Stimulated activated effector memory CD8-positive, alpha-beta T cell treated with anti-CD3 and anti-CD28 coated beads, Interleukin-12 subunit alpha, Interleukin-12 subunit beta, amount 100 ng/mL, for 72 hours (primary cell): ENCODE data around the gene NCS1.
"Not testable (repeated sequence)": the region's sequence is repeated elsewhere in the genome, so short reads cannot be mapped to it uniquely, and the experiment has no call there.

ENCODE experiments used
- ATAC-seq: fragments of 150-1000 bp; cut with Tn5 transposase; 2 replicates; pipeline ENCODE4 v1.10.0; 2021
- DNase-seq, 2 donors: peaks; one replicate each; pipeline ENCODE4 v3.0.0; 2021 to 2022; ENCODE audit warnings: low spot score in 2 of 2
- H3K27ac Mint-ChIP-seq: one replicate; pipeline ENCODE4 v1.8.0; 2022; ENCODE audit warnings: mild to moderate bottlenecking, mixed read lengths
- H3K36me3 Mint-ChIP-seq: one replicate; pipeline ENCODE4 v1.8.0; 2022; ENCODE audit warnings: mild to moderate bottlenecking, mixed read lengths
- H3K4me1 Mint-ChIP-seq: one replicate; pipeline ENCODE4 v1.8.0; 2022; ENCODE audit warnings: mixed read lengths
- H3K4me3 Mint-ChIP-seq: one replicate; pipeline ENCODE4 v1.8.0; 2022; ENCODE audit warnings: mild to moderate bottlenecking, mixed read lengths
- H3K9me3 Mint-ChIP-seq: one replicate; pipeline ENCODE4 v1.8.0; 2022; ENCODE audit warnings: mixed read lengths

Gene NCS1

DNA sequence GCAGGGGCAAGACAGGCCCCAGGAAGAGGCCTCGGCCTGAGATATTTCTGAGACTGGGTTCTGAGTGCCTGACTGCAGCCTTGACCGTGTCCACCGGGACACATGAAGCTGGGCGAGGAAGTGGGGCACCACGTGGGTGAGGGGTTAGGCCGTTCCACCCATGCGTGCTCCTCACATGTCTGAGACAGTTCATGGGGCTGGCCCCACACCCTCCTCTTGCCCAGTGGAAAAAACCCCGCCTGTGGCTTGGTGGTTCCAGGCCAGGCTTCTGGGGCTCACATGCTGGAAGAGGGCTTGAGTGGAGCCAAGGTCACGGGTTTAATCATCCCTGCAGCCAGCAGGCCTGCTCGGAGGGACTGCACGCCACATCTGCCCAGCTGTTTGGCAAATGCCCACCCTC, 104.8 kb downstream of the NCS1 start:
- Mint-ChIP-seq H3K4me3 (no peak overlapping the region), H3K27ac (no peak overlapping the region), H3K36me3 (no peaks in the 10 kb centered on the region), H3K9me3 (no peaks in the 10 kb centered on the region), H3K4me1 (no peaks in the 10 kb centered on the region)
- DNase-seq (no peak), ATAC-seq (peak; percentile 8)

DNA sequence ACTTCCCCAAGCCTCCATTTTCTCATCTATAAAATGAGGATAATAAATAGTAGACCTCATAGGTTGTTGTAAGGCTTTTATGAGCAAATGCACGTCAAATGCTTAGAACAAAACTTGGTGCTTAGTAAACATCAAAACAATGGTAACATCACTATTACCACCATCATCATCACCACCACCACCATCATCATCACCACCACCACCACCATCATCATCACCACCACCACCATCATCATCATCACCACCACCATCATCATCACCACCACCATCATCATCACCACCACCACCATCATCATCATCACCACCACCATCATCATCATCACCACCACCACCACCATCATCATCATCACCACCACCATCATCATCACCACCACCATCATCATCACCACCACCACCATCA, 105.3 kb downstream of the NCS1 start:
- not testable (repeated sequence) for H3K4me1 Mint-ChIP-seq, ATAC-seq, DNase-seq, H3K4me3 Mint-ChIP-seq, H3K9me3 Mint-ChIP-seq, H3K27ac Mint-ChIP-seq, H3K36me3 Mint-ChIP-seq

DNA sequence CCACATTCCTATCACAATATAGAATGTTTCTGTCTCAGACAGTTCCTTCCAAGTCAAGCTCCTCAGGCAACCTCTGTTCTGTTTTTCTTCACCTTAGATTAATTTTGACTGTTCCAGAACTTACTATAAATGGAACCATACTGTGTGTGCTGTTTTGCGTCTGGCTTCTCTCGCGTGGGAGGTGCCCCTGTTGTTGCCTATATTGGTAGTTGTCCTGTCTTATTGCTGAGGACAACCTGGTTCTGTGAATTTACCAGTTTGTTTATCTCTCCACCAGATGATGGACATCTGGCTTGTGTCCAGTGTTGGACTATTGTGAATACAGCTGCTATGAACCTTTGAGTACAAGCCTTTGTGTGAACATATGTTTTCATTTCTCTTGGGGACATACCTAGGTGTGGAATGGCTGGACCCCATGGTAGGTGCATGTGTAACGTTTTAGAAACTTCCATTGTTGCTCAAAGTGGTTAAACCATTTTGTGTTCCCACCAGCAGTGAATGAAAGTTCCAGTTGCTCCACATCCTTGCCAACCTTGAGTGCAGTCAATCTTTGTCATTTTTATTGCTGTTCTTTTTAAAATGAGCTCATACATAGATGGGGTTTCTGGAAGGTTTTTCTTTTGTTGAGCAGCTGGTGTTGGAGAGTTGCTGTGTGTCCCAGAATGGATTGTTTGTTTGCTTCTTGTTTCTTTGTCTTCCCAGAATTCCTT, 111.5 kb downstream of the NCS1 start:
- Mint-ChIP-seq H3K36me3 (no peaks in the 10 kb centered on the region), H3K9me3 (no peaks in the 10 kb centered on the region), H3K4me3 (no peak overlapping the region), H3K4me1 (no peaks in the 10 kb centered on the region), H3K27ac (no peak overlapping the region)
- DNase-seq: no peak
- ATAC-seq: no peak

DNA sequence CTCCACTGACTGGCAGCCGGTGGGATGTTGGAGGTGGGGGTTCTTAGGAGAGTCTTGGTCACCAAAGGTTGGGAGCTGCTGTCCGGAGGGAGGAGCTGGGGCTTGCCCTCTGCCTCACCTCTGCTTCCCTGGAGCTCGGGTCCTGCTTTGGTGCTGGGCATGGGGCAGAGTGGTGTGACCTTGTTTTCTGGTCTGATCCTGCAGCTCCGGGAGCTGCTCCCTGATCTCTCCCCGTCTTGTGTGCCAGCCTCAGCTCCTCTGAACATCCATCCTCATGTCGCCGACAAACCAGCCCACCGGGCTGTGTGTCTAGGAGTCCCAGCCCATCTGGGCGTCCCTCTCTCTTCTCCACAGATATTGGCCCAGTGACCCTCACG, 112.0 kb downstream of the NCS1 start:
- Mint-ChIP-seq H3K4me1 (no peaks in the 10 kb centered on the region), H3K27ac (no peak overlapping the region), H3K36me3 (no peaks in the 10 kb centered on the region), H3K4me3 (no peak overlapping the region), H3K9me3 (no peaks in the 10 kb centered on the region)
- no peak for DNase-seq
- ATAC-seq: no peak

DNA sequence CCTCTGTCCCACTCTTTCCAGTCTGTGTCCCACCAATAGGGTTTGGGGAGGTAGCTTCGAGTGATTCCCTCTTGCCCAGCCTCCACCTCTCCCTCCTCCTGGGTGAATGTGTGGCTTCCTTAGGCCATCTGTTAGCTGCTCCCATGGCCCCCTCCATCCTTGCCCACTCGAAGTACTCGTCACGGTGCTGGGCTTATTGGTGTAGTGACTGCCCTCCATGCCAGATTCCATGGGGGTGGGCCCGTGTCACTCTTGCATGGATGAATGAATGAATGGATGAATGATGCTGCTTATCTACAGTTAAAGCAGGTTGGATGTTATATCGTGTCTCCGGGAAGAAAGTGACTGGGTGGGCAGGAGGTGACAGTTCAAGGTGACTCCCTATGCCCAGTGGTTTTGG, 112.5 kb downstream of the NCS1 start:
- Mint-ChIP-seq H3K9me3 (no peaks in the 10 kb centered on the region), H3K27ac (no peak overlapping the region), H3K36me3 (no peaks in the 10 kb centered on the region), H3K4me3 (no peak overlapping the region), H3K4me1 (no peaks in the 10 kb centered on the region)
- DNase-seq: no peak
- no peak for ATAC-seq

DNA sequence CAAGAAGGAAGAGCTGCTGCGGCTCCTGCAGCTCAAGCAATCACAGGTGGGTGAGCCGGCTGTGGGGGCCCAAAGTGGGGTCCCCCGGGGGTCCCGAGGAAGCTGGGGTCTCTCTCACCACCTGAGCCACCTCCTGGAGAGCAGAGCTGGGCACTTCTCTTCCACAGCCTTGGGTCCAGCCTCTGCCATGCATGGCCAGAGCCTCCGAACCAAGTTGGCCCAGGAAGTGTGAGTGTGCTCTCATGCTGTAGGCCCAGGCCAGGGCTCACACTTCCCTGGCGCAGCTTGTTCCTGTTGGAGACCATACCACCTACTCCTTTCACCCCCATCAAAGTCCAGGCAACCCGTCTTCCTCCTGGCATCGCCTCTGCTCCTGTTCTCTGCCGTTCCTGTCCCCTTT, 113.1 kb downstream of the NCS1 start:
- Mint-ChIP-seq H3K9me3 (no peaks in the 10 kb centered on the region), H3K36me3 (no peaks in the 10 kb centered on the region), H3K27ac (no peak overlapping the region), H3K4me1 (no peaks in the 10 kb centered on the region), H3K4me3 (no peak overlapping the region)
- ATAC-seq: no peak
- DNase-seq: no peak

DNA sequence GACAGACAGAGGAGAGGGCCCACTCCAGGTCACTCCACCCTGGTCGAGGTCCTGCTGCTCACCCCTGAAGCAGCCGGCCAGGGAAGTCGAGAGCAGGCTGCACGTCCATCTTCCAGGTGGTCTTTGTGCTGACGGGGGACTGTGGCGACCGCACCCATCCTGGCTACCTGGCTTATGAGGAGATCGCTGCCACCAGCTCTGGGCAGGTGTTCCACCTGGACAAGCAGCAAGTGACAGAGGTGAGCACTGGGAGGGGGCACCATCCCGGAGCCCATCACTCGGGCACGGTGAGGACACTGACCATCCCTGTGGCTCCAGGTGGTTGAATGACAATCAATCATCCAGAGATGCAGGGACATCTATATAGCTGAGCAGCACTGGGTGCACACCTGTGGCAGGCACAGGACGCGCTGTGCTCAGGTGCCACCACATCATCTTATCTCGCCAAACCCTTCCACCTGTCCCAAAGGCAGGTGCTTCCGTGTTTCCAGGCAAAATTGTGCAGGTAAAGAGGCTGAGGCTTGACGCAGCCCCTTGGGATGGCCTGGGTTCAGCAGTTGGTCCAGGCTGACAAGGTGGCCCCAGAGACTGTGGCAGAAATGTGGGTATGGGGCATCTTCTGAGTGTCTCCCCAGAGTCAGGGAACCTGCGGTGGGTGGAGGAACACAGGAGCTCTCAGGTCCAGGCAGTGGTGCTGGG, 114.0 kb downstream of the NCS1 start:
- Mint-ChIP-seq H3K4me3 (no peak overlapping the region), H3K9me3 (no peaks in the 10 kb centered on the region), H3K36me3 (no peaks in the 10 kb centered on the region), H3K27ac (no peak overlapping the region), H3K4me1 (no peaks in the 10 kb centered on the region)
- ATAC-seq (no peak), DNase-seq (no peak)
